Spleen (tissue), 11 donors: ENCODE results near the gene RPTOR. TPM values are rescaled to one million over a fixed set of nuclear protein-coding genes. Genes with fewer than 3 reads are reported as not detected.

Experiments
- DNase-seq: peaks from one replicate; pipeline ENCODE4 v3.0.0-alpha.2; 2020
- H3K27ac ChIP-seq, 8 donors: fragments of 200-600 bp; sonication (generic) in 7 of 8; 1 replicate in 4 of 8; 2 replicates in 4 of 8; pipeline versions ENCODE4 v1.5.0 to v1.8.0; 2016 to 2021; ENCODE audit warnings: inconsistent platforms in 4 of 8, mild to moderate bottlenecking in 4 of 8, moderate library complexity in 1 of 8
- H3K27me3 ChIP-seq, 7 donors: fragments of 200-600 bp; sonication (generic) in 6 of 7; replicated peaks in 1 of 7; 1 replicate in 4 of 7; 2 replicates in 3 of 7; pipeline versions ENCODE4 v1.5.0 to v1.8.0; 2016 to 2021; ENCODE audit warnings: inconsistent platforms in 3 of 7, mild to moderate bottlenecking in 1 of 7
- H3K36me3 ChIP-seq, 6 donors: fragments of 200-600 bp; sonication (generic) in 5 of 6; 1 replicate in 4 of 6; 2 replicates in 2 of 6; pipeline versions ENCODE4 v1.5.0 to v1.8.0; 2016 to 2021; ENCODE audit warnings: inconsistent platforms in 2 of 6
- H3K4me1 ChIP-seq, 6 donors: fragments of 200-600 bp; sonication (generic) in 5 of 6; 1 replicate in 3 of 6; 2 replicates in 3 of 6; pipeline versions ENCODE4 v1.5.0 to v1.8.0; 2016 to 2021; ENCODE audit warnings: inconsistent platforms in 3 of 6
- H3K4me3 ChIP-seq, 8 donors: fragments of 200-600 bp; sonication (generic) in 7 of 8; 1 replicate in 4 of 8; 2 replicates in 4 of 8; pipeline versions ENCODE4 v1.5.0 to v1.8.0; 2016 to 2021; ENCODE audit warnings: inconsistent platforms in 4 of 8, mild to moderate bottlenecking in 4 of 8, moderate library complexity in 2 of 8
- H3K9me3 ChIP-seq, 8 donors: fragments of 200-600 bp; sonication (generic) in 7 of 8; 1 replicate in 4 of 8; 2 replicates in 4 of 8; pipeline versions ENCODE4 v1.5.0 to v1.8.0; 2016 to 2021; ENCODE audit warnings: inconsistent platforms in 4 of 8
- POLR2A ChIP-seq, 3 donors: fragments of 450-650 bp; IDR thresholded peaks; one replicate each; pipeline ENCODE4 v1.5.1; 2017; ENCODE audit warnings: antibody characterized with exemption in 3 of 3, mild to moderate bottlenecking in 1 of 3
- POLR2AphosphoS5 ChIP-seq, 3 donors: sonication (generic); formaldehyde crosslinking; IDR thresholded peaks; one replicate each; pipeline ENCODE4 v1.5.1; 2017; ENCODE audit warnings: antibody characterized with exemption in 3 of 3
- WGBS, 5 donors: extraction: QIAGEN DNeasy Blood & Tissue Kit in 3 of 5; methylation state at CpG; one replicate each; pipeline versions ENCODE4 v1.1.5 to v1.1.7; 2013 to 2018; 5-methylcytosine and 5-hydroxymethylcytosine counted together
- intact Hi-C: fragments of 100-400 bp; cut with DNase I; formaldehyde crosslinking; loops from one replicate; pipeline ENCODE4 v1.15.0; 2023; ENCODE audit warnings: low total_unique reads
- polyA plus RNA-seq, 3 donors: library from polyadenylated mRNA; stranded (reverse); fragments of 200-250 nt; gene quantifications; one replicate each; pipeline ENCODE4 v1.2.1, GENCODE V29; 2013
- total RNA-seq, 7 donors: library from RNA; depleted of rRNA in 3 of 7; stranded (reverse); fragments of >200 nt in 3 of 7; fragmentation: NEBNext Ultra II Directional in 4 of 7; extraction: Animal tissue kit (Norgen Biotek cat#: 25700) in 4 of 7; gene quantifications; one replicate each; pipeline versions ENCODE4 v1.1.0 to v1.2.1, GENCODE V29; 2016 to 2021
- TF ChIP-seq, protein P1 (sequence below), 11 experiments: fragments of 200-600 bp in 7 of 11; fragments of 450-650 bp in 4 of 11; sonication (generic) in 4 of 11; IDR thresholded peaks in 8 of 11; conservative IDR thresholded peaks in 3 of 11; 1 replicate in 7 of 11; 2 replicates in 4 of 11; pipeline versions ENCODE4 v1.4.0 to v1.8.0; 2016 to 2021; ENCODE audit warnings: antibody characterized with exemption in 11 of 11, inconsistent platforms in 4 of 11, mild to moderate bottlenecking in 1 of 11
- donor health status: healthy with polysubstance abuse.
- donor health status: DM: no; HTN: no; CAD: no; lungs with moderate emphysema.
- donor health status: DM: no; HTN: no; CAD: no.
- donor health status: Bipolar disorder and iron deficiency.
- donor health status: healthy.
- donor health status: DM: no; HTN: no; CAD: no.
- donor health status: DM: yes; HTN: yes; CAD: no.

RPTOR gene
- total and polyA plus RNA-seq, 10 donors = 3.1 to 61.2 (median 40.7) TPM

DNA sequence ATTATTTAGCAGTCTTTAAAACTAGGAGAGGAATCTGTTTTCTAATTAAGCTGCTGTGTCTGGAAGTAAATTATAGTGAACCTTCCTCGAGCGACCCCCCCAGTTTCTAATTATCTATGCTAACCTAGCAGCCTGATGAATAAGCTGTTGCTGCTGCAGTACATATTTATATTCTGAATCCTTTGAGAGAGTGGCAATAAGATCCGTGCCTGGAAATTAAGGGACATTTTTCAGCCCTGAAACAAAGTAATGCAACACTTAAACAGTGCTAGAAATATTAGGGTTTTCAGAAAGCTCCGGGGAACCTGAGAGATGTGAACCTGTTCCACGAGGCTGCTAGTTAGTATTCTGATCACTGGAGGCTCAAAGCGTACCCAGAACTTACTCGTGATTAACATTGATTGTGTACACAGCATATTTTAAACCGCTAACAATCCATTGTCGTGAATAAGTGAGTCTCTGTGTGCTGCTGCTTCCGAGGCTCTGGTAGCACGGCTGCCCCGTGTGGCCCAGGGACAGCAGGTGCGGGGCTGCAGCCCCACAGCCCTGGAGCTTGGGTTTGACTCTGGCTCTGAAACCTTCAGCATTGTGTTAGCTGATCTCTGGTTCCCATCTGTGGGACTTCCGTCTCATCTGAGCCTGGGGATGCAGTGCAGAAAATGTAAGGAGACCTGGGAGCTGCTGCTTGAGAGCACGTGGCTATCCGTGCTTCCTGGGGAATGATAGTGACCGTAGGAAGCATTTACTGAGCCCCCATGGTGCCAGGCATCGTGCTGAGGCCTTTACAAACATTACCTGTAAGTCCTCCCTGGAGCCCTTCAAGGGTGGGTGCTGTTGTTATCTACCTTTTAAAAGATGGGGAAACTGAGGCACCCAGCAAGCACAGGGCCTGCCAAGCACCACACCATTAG lies 256.1 kb downstream of the RPTOR start:
- Histone ChIP-seq H3K27ac (no peak overlapping the region), H3K4me1 (peaks cover 5 to 10% (median 8%) of the 10 kb centered on the region in 6 donors), H3K36me3 (peaks cover 0 to 41% (median 0%) of the 10 kb centered on the region in 6 donors), H3K27me3 (no peaks in the 10 kb centered on the region), H3K9me3 (peaks cover 0 to 1% (median under 1%) of the 10 kb centered on the region in 8 donors), H3K4me3 (no peak overlapping the region)
- 95 to 98% (median 96%) methylated on average over 18 of the region's 18 CpGs for WGBS, 5 donors
- intact Hi-C loops = no loop called here
- TF ChIP-seq, protein P1, sequence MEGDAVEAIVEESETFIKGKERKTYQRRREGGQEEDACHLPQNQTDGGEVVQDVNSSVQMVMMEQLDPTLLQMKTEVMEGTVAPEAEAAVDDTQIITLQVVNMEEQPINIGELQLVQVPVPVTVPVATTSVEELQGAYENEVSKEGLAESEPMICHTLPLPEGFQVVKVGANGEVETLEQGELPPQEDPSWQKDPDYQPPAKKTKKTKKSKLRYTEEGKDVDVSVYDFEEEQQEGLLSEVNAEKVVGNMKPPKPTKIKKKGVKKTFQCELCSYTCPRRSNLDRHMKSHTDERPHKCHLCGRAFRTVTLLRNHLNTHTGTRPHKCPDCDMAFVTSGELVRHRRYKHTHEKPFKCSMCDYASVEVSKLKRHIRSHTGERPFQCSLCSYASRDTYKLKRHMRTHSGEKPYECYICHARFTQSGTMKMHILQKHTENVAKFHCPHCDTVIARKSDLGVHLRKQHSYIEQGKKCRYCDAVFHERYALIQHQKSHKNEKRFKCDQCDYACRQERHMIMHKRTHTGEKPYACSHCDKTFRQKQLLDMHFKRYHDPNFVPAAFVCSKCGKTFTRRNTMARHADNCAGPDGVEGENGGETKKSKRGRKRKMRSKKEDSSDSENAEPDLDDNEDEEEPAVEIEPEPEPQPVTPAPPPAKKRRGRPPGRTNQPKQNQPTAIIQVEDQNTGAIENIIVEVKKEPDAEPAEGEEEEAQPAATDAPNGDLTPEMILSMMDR (IDR thresholded peaks at IDR 0.05 in 8 of 11, conservative IDR thresholded peaks at IDR 0.05 in 3 of 11) = no peak
- DNase-seq = no peak

DNA sequence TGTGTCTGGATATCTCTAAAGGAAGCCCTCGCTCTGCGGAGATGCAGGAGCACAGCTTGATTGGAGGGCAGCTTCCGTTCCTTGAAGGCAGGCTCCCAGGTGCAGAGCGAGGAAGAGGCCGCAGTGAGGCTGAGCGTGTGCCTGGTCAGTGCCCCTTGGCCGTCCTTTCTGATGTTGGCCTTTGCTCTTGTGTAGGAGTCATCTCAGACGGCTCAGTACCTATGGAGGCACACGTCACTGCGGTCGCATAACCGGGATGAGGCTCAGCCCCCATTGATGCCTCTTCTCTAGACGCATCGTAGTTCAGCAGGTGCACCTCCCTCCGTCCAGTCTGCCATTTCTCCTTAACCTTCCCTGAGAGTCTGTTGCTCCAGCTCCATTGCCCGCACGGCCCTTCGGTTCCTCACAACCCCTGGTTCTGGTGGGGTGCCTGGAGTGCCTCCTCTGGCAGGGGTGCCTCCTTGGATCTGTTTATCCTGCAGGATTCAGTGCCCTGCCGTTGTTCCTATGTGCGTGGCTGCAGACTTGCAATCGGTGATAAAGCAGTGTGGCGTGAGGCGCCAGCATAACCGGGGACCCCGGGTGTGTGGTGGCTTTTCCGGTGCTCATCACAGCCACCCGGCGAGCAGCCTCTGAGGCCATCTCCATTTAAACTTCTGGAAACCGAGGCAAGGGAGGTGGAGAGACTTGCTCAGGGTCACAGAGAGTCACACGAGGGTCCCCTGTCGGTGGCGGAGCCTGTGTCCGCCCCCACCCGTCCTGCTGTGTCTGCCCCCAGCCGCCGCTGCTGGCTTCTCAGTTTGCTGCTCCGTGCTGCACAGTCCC lies 258.2 kb downstream of the RPTOR start:
- TF ChIP-seq, protein P1 (IDR thresholded peaks at IDR 0.05 in 8 of 11, conservative IDR thresholded peaks at IDR 0.05 in 3 of 11) = no peak
- no peak for TF ChIP-seq POLR2A (IDR thresholded peaks at IDR 0.05)
- no peak for TF ChIP-seq POLR2AphosphoS5 (IDR thresholded peaks at IDR 0.05)
- no peak overlapping the region for H3K27ac ChIP-seq
- H3K36me3 ChIP-seq = peaks cover 0 to 41% (median 0%) of the 10 kb centered on the region in 6 donors
- no peaks in the 10 kb centered on the region for H3K4me1 ChIP-seq
- DNase-seq = peak; percentile 48
- intact Hi-C loops = no loop called here
- peaks cover 6 to 21% (median 20%) of the 10 kb centered on the region in 8 donors for H3K9me3 ChIP-seq
- 96 to 98% (median 97%) methylated on average over 33 to 37 of the region's 37 CpGs for WGBS, 5 donors
- no peak overlapping the region for H3K4me3 ChIP-seq
- no peaks in the 10 kb centered on the region for H3K27me3 ChIP-seq

DNA sequence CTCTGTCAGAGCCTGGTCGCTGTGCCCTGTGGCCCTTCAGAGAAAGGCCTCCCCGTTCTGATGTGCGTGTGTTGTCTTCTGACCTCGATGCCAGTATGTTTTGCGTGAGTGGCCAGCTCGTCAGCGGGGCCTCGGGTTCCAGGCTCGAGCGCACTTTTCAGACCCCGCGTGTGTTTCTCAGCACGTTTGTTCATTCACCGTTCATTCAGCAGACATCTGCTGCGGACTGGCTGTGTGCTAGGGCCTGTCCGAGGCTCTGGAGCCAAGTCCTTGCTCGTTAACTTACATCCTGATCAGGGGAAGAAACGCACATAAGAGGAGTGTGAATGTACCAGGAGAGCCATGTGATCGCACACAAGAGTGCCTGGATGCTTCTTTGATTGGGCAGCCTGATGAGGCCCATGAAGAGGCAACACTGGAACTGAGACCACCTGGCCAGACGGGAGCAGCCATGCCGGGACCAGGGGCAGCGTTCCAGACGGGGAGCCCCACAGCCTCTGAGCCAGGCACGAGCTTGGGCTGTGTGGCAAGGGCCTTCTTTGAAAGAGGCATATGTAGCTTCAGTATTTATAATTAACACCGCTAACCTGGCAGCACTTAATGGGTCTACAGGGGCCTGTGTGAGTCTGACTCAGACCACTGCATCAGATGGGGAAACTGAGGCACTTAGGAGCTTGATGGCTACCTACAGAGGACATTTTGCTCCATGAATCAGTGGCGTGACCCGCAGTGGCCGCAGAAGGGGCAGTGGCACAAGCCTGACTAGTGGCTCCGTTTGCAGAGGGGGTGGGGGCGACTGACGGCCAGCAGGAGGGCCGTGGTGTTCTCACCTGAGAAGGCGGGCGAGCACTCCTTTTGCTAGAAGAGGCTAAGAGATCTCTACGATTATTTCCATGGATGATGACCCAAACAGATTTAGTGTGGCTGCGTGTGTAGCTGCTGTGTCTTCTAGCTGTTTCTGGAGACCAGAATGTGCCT lies 259.1 kb downstream of the RPTOR start:
- Histone ChIP-seq H3K4me3 (no peak overlapping the region), H3K4me1 (no peaks in the 10 kb centered on the region), H3K36me3 (peaks cover 0 to 37% (median 0%) of the 10 kb centered on the region in 6 donors), H3K9me3 (peaks cover 6 to 22% (median 20%) of the 10 kb centered on the region in 8 donors), H3K27me3 (no peaks in the 10 kb centered on the region), H3K27ac (no peak overlapping the region)
- peak; percentile 43 for DNase-seq
- 94 to 96% (median 96%) methylated on average over 30 to 36 of the region's 36 CpGs for WGBS, 5 donors
- peak in 1 of 3 donors; percentile 5 for TF ChIP-seq POLR2AphosphoS5 (IDR thresholded peaks at IDR 0.05)
- TF ChIP-seq, protein P1 (IDR thresholded peaks at IDR 0.05 in 8 of 11, conservative IDR thresholded peaks at IDR 0.05 in 3 of 11) = no peak
- TF ChIP-seq POLR2A (IDR thresholded peaks at IDR 0.05) = no peak
- intact Hi-C loops = no loop called here
